ENCODE data around the gene SAMD4B.
A peak's percentile ranks its signal among the peaks of the same experiment; 100 is the strongest.

SAMD4B gene

GRCh38 chr19:39403331-39404312, 61.4 kb downstream of the SAMD4B start:
- 2% methylated on average over 43 of the region's 43 CpGs for WGBS, 2 experiments
- peaks cover 26% of the 10 kb centered on the region for H3K4me1 ChIP-seq (ENCODE audit: control insufficient read depth, insufficient read depth, low read length)
- peak overlapping the region; percentile 98 for H3K27ac ChIP-seq (ENCODE audit: insufficient read depth, low read depth, low read length, poor library complexity, severe bottlenecking)
- peak overlapping the region; percentile 48 for H3K4me3 ChIP-seq (ENCODE audit: insufficient read depth, low read depth, low read length)
- no peaks in the 10 kb centered on the region for H3K36me3 ChIP-seq (ENCODE audit: control insufficient read depth, insufficient read depth, low read length)
- peaks cover 13% of the 10 kb centered on the region for H3K27me3 ChIP-seq (ENCODE audit: control insufficient read depth, insufficient read depth, low read length, poor library complexity, severe bottlenecking)
- no peaks in the 10 kb centered on the region for H3K9me3 ChIP-seq (ENCODE audit: control insufficient read depth, low read length)

GRCh38 chr19:39405261-39405957, 63.2 kb downstream of the SAMD4B start:
- no peak overlapping the region for H3K27ac ChIP-seq (ENCODE audit: insufficient read depth, low read depth, low read length, poor library complexity, severe bottlenecking)
- peaks cover 13% of the 10 kb centered on the region for H3K27me3 ChIP-seq (ENCODE audit: control insufficient read depth, insufficient read depth, low read length, poor library complexity, severe bottlenecking)
- peaks cover 29% of the 10 kb centered on the region for H3K4me1 ChIP-seq (ENCODE audit: control insufficient read depth, insufficient read depth, low read length)
- H3K4me3 ChIP-seq (ENCODE audit: insufficient read depth, low read depth, low read length), result no peak overlapping the region
- H3K9me3 ChIP-seq (ENCODE audit: control insufficient read depth, low read length), result no peaks in the 10 kb centered on the region
- WGBS, 2 experiments, result 90 to 91% methylated on average over 17 of the region's 17 CpGs
- no peaks in the 10 kb centered on the region for H3K36me3 ChIP-seq (ENCODE audit: control insufficient read depth, insufficient read depth, low read length)

GRCh38 chr19:39405958-39406655, 63.9 kb downstream of the SAMD4B start:
- H3K36me3 ChIP-seq (ENCODE audit: control insufficient read depth, insufficient read depth, low read length), result no peaks in the 10 kb centered on the region
- peaks cover 13% of the 10 kb centered on the region for H3K27me3 ChIP-seq (ENCODE audit: control insufficient read depth, insufficient read depth, low read length, poor library complexity, severe bottlenecking)
- H3K27ac ChIP-seq (ENCODE audit: insufficient read depth, low read depth, low read length, poor library complexity, severe bottlenecking), result no peak overlapping the region
- 19% methylated on average over 22 of the region's 22 CpGs for WGBS, 2 experiments
- peaks cover 36% of the 10 kb centered on the region for H3K4me1 ChIP-seq (ENCODE audit: control insufficient read depth, insufficient read depth, low read length)
- peak overlapping the region; percentile 56 for H3K4me3 ChIP-seq (ENCODE audit: insufficient read depth, low read depth, low read length)
- H3K9me3 ChIP-seq (ENCODE audit: control insufficient read depth, low read length), result no peaks in the 10 kb centered on the region

DNA sequence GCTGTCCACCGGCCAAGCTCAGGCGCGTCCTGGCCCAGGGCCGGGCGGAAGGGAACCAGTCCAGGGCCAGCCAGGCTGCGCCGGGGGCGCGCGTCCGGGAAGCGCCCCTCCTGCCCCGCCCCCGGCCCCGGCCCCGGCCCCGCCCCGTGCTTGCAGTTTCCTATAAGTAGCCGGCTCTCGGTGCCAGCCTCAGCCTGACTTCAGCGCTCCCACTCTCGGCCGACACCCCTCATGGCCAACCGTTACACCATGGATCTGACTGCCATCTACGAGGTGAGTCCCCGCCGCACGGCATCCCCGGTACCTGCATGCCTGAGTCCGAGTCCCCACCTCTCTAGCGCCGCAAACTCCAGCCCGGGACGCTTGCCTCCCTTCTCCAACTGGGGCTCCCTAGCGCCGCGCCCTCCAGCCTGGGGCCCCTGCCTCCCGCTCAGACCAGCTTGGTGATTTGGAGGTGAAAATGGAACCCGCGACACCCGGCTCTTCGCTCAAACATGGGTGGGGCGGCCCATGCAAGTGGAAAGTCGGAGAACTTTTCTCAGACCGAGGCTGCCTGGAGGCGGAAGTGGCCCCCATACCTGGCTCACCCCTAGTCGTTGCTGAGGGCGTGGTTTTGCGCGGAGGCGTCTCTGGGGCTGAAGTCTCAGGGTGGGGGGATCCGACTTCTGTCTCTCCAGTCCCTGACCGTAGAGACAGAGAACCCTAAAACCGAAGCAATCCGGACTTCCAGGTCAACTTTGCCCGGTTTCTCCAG, 64.6 kb downstream of the SAMD4B start, which contains the start of gene ZFP36:
Gene ZFP36, plus strand, starts transcription at position 192 of the 754 bp plus-strand sequence. Its CDS starts 58 bp downstream, at position 250.
- WGBS, 2 experiments, result 0 to 1% methylated on average over 56 of the region's 56 CpGs
- H3K27ac ChIP-seq (ENCODE audit: insufficient read depth, low read depth, low read length, poor library complexity, severe bottlenecking), result no peak within 1 kb of the TSS
- no peaks in the 10 kb centered on the region for H3K36me3 ChIP-seq (ENCODE audit: control insufficient read depth, insufficient read depth, low read length)
- H3K9me3 ChIP-seq (ENCODE audit: control insufficient read depth, low read length), result no peaks in the 10 kb centered on the region
- peaks cover 13% of the 10 kb centered on the region for H3K27me3 ChIP-seq (ENCODE audit: control insufficient read depth, insufficient read depth, low read length, poor library complexity, severe bottlenecking)
- peak within 1 kb of the TSS; percentile 56 for H3K4me3 ChIP-seq (ENCODE audit: insufficient read depth, low read depth, low read length)
- H3K4me1 ChIP-seq (ENCODE audit: control insufficient read depth, insufficient read depth, low read length), result peaks cover 39% of the 10 kb centered on the region

DNA sequence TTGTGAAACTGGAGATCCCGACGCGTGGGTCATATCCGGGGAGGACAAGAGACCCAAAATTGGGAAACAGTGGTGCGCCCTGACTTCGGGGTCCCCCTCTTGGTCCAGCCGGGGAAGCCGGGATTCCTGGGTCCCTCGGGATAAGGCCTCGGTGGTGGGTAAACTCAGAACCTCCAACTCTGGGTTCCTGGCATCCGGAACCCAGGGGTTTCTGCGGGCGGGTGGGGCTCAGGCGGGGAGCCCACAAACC, 65.1 kb downstream of the SAMD4B start:
- H3K9me3 ChIP-seq (ENCODE audit: control insufficient read depth, low read length), result no peaks in the 10 kb centered on the region
- H3K4me1 ChIP-seq (ENCODE audit: control insufficient read depth, insufficient read depth, low read length), result peaks cover 34% of the 10 kb centered on the region
- no peak overlapping the region for H3K27ac ChIP-seq (ENCODE audit: insufficient read depth, low read depth, low read length, poor library complexity, severe bottlenecking)
- 22% methylated on average over 14 of the region's 14 CpGs for WGBS, 2 experiments
- H3K27me3 ChIP-seq (ENCODE audit: control insufficient read depth, insufficient read depth, low read length, poor library complexity, severe bottlenecking), result peaks cover 13% of the 10 kb centered on the region
- H3K4me3 ChIP-seq (ENCODE audit: insufficient read depth, low read depth, low read length), result peak overlapping the region; percentile 56
- H3K36me3 ChIP-seq (ENCODE audit: control insufficient read depth, insufficient read depth, low read length), result no peaks in the 10 kb centered on the region

GRCh38 chr19:39407660-39408391, 65.6 kb downstream of the SAMD4B start:
- Histone ChIP-seq H3K27me3 (ENCODE audit: control insufficient read depth, insufficient read depth, low read length, poor library complexity, severe bottlenecking) (peaks cover 13% of the 10 kb centered on the region), H3K4me1 (ENCODE audit: control insufficient read depth, insufficient read depth, low read length) (peaks cover 33% of the 10 kb centered on the region), H3K27ac (ENCODE audit: insufficient read depth, low read depth, low read length, poor library complexity, severe bottlenecking) (no peak overlapping the region), H3K4me3 (ENCODE audit: insufficient read depth, low read depth, low read length) (peak overlapping the region; percentile 56), H3K9me3 (ENCODE audit: control insufficient read depth, low read length) (no peaks in the 10 kb centered on the region), H3K36me3 (ENCODE audit: control insufficient read depth, insufficient read depth, low read length) (no peaks in the 10 kb centered on the region)
- WGBS, 2 experiments, result 75 to 76% methylated on average over 40 of the region's 40 CpGs

- Histone ChIP-seq H3K27me3 (ENCODE audit: control insufficient read depth, insufficient read depth, low read length, poor library complexity, severe bottlenecking) (peaks cover 13% of the 10 kb centered on the region), H3K36me3 (ENCODE audit: control insufficient read depth, insufficient read depth, low read length) (no peaks in the 10 kb centered on the region), H3K27ac (ENCODE audit: insufficient read depth, low read depth, low read length, poor library complexity, severe bottlenecking) (no peak overlapping the region), H3K4me3 (ENCODE audit: insufficient read depth, low read depth, low read length) (no peak overlapping the region), H3K4me1 (ENCODE audit: control insufficient read depth, insufficient read depth, low read length) (peaks cover 30% of the 10 kb centered on the region), H3K9me3 (ENCODE audit: control insufficient read depth, low read length) (no peaks in the 10 kb centered on the region)
- 84 to 89% methylated on average over 18 to 19 of the region's 20 CpGs for WGBS, 2 experiments
Observed at GRCh38 chr19:39408392-39409207, 66.4 kb downstream of the SAMD4B start.

- WGBS, 2 experiments, result 1% methylated on average over 49 of the region's 52 CpGs
- Histone ChIP-seq H3K36me3 (ENCODE audit: control insufficient read depth, insufficient read depth, low read length) (peaks cover under 1% of the 10 kb centered on the region), H3K9me3 (ENCODE audit: control insufficient read depth, low read length) (no peaks in the 10 kb centered on the region), H3K27me3 (ENCODE audit: control insufficient read depth, insufficient read depth, low read length, poor library complexity, severe bottlenecking) (peaks cover 13% of the 10 kb centered on the region), H3K4me3 (ENCODE audit: insufficient read depth, low read depth, low read length) (peak overlapping the region; percentile 48), H3K27ac (ENCODE audit: insufficient read depth, low read depth, low read length, poor library complexity, severe bottlenecking) (no peak overlapping the region), H3K4me1 (ENCODE audit: control insufficient read depth, insufficient read depth, low read length) (peaks cover 32% of the 10 kb centered on the region)
Observed at GRCh38 chr19:39409208-39410016, 67.2 kb downstream of the SAMD4B start.

All from ectodermal cell (in vitro differentiated cells).